Measurements from ENCODE around the gene PRKCA.

GRCh38 chr17:66412857-66413558, 110.6 kb downstream of the PRKCA start:
- TF ChIP-seq CTCF (IDR thresholded peaks at IDR 0.05) (no peak), SP1 (CRISPR knock-in tag; conservative IDR thresholded peaks at IDR 0.05) (no peak), ZNF263 (CRISPR knock-in tag; IDR thresholded peaks at IDR 0.05; ENCODE audit: low read depth) (no peak), NFE2L1 (CRISPR knock-in tag; IDR thresholded peaks at IDR 0.05) (no peak), JUN (CRISPR knock-in tag; IDR thresholded peaks at IDR 0.05) (no peak), HMGXB4 (CRISPR knock-in tag; IDR thresholded peaks at IDR 0.05) (no peak)

Data from WTC11 (cell line).